Bronchus fibroblast of lung (primary cell): ENCODE measurements around the gene CHMP2B. TPM values are rescaled to one million over a fixed set of nuclear protein-coding genes. Genes with fewer than 3 reads are reported as not detected.

Source experiments
- total RNA-seq: library from RNA; depleted of rRNA; stranded (reverse); fragments of >200 nt; gene quantifications from 2 replicates; pipeline ENCODE4 v1.2.3, GENCODE V29; 2015

Gene CHMP2B
- total RNA-seq = 20.1 and 22.9 TPM in 2 replicates

GRCh38 chr3:87227104-87227834 lies at the start of gene CHMP2B:
Gene CHMP2B, plus strand, starts transcription at chr3:87227309. Its CDS starts 214 bp downstream, at chr3:87227523.

DNA sequence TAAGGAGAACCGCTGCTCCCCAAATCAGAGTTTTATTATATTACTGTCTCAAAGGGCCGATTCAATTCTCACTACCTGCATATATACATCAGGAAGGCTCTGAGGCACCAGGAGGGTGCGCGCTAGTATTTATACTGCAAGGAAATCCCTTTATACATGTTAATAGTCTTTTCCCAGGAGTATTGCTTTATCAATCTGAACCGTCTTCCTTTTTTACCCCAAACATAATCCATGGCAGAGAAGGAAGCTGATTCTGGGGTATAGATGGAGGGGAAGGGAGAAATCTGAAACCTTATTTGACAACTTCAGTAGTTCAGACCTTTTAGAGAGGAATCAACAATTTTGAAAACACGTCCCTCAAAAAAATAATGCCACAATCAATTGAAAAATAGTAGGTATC lies 49.4 kb downstream of the CHMP2B start, which contains the start of gene POU1F1:
Gene POU1F1 (minus strand): TSS at position 101 of the 400 bp plus-strand sequence. CDS start 122 bp downstream, outside the sequence.

Other genes with a start within 250 kb of the CHMP2B start
- 15.8 and 32.8 TPM in 2 replicates for gene VGLL3, start 236.2 kb upstream of the CHMP2B start, total RNA-seq
- not detected in 2 replicates for gene POU1F1, start 49.3 kb downstream of the CHMP2B start, total RNA-seq